NCI-H2107 treated with DMSO at 0.1 percent for 48 hours (cell line): ENCODE data around the gene KLHL25.

Experiments
- DNase-seq: peaks from one replicate; lab custom pipeline; 2025; ENCODE audit not compliant: unreplicated experiment; lab: John Stamatoyannopoulos, UW

Gene KLHL25

GRCh38 chr15:85722374-85723152 is 72.2 kb downstream of the KLHL25 start:
- DNase-seq, result no peak

- no peak for DNase-seq
Measured at GRCh38 chr15:85718981-85719380, 75.7 kb downstream of the KLHL25 start.

GRCh38 chr15:85718271-85718971 is 76.3 kb downstream of the KLHL25 start:
- no peak for DNase-seq

- no peak for DNase-seq
Measured at GRCh38 chr15:85717212-85717611, 77.5 kb downstream of the KLHL25 start.

- DNase-seq, result no peak
Measured at GRCh38 chr15:85716261-85716660, 78.5 kb downstream of the KLHL25 start.

- no peak for DNase-seq
Measured at GRCh38 chr15:85711580-85712192, 83.0 kb downstream of the KLHL25 start.

- DNase-seq, result no peak
Measured at GRCh38 chr15:85710340-85710842, 84.3 kb downstream of the KLHL25 start.
